ENCODE results near the gene C6orf136. TPM values are rescaled to one million over a fixed set of nuclear protein-coding genes. Genes with fewer than 3 reads are reported as not detected.
"Not testable (repeated sequence)": the region's sequence is repeated elsewhere in the genome, so short reads cannot be mapped to it uniquely, and the experiment has no call there.

The C6orf136 gene
- total RNA-seq, 2 experiments from 2014 or later = 32.5 to 33.9 TPM

GRCh38 chr6:30655743-30656094 lies 8.8 kb downstream of the C6orf136 start:
- DNase-seq = no peak
- H3K4me3 Mint-ChIP-seq = no peak overlapping the region
- peaks cover 2% of the 10 kb centered on the region for H3K4me1 Mint-ChIP-seq
- peaks cover 48% of the 10 kb centered on the region for H3K36me3 Mint-ChIP-seq
- H3K27me3 Mint-ChIP-seq = no peaks in the 10 kb centered on the region
- no peak for ATAC-seq
- CTCF ChIA-PET = interaction anchor here (1.8 kb wide), 1 partner anchor 17 kb away, joined by 10 read pairs; the partner anchor contains the start of gene DHX16
- H3K27ac Mint-ChIP-seq = no peak overlapping the region
- H3K9me3 Mint-ChIP-seq (ENCODE audit: low read depth) = no peaks in the 10 kb centered on the region

- no peaks in the 10 kb centered on the region for H3K9me3 Mint-ChIP-seq (ENCODE audit: low read depth)
- H3K36me3 Mint-ChIP-seq = peaks cover 45% of the 10 kb centered on the region
- CTCF ChIA-PET = interaction anchor here (0.9 to 1.8 kb wide), 2 partner anchors 9 to 16 kb away, joined by 3 to 10 read pairs; partner anchors contain the start of gene DHX16
- no peak for ATAC-seq
- no peaks in the 10 kb centered on the region for H3K27me3 Mint-ChIP-seq
- no peak overlapping the region for H3K4me3 Mint-ChIP-seq
- DNase-seq = no peak
- peaks cover 2% of the 10 kb centered on the region for H3K4me1 Mint-ChIP-seq
- H3K27ac Mint-ChIP-seq = no peak overlapping the region
Observed at GRCh38 chr6:30656513-30656912, 9.6 kb downstream of the C6orf136 start.

- peaks cover 2% of the 10 kb centered on the region for H3K4me1 Mint-ChIP-seq
- H3K4me3 Mint-ChIP-seq = no peak overlapping the region
- no peak for DNase-seq
- CTCF ChIA-PET = interaction anchor here (1.3 to 1.8 kb wide), 2 partner anchors 15 to 64 kb away, joined by 3 to 10 read pairs; partner anchors contain the start of gene DHX16
- ATAC-seq = no peak
- H3K27ac Mint-ChIP-seq = no peak overlapping the region
- H3K36me3 Mint-ChIP-seq = peaks cover 44% of the 10 kb centered on the region
- H3K9me3 Mint-ChIP-seq (ENCODE audit: low read depth) = no peaks in the 10 kb centered on the region
- no peaks in the 10 kb centered on the region for H3K27me3 Mint-ChIP-seq
Observed at GRCh38 chr6:30657454-30657853, 10.5 kb downstream of the C6orf136 start.

- H3K27ac Mint-ChIP-seq; H3K4me1 Mint-ChIP-seq; H3K4me3 Mint-ChIP-seq; H3K27me3 Mint-ChIP-seq; DNase-seq; ATAC-seq; H3K9me3 Mint-ChIP-seq (ENCODE audit: low read depth): not testable (repeated sequence)
- CTCF ChIA-PET = interaction anchor here (1.3 to 1.4 kb wide), 2 partner anchors 64 to 73 kb away, joined by 3 read pairs; no protein-coding TSS in a partner anchor
- peaks cover 46% of the 10 kb centered on the region for H3K36me3 Mint-ChIP-seq
Observed at GRCh38 chr6:30657922-30658321, 11.0 kb downstream of the C6orf136 start.

- no peak for DNase-seq
- H3K36me3 Mint-ChIP-seq = peaks cover 42% of the 10 kb centered on the region
- no peaks in the 10 kb centered on the region for H3K27me3 Mint-ChIP-seq
- no peak overlapping the region for H3K27ac Mint-ChIP-seq
- no peak overlapping the region for H3K4me3 Mint-ChIP-seq
- H3K4me1 Mint-ChIP-seq = peaks cover 8% of the 10 kb centered on the region
- CTCF ChIA-PET = interaction anchor here (0.7 to 23.7 kb wide), 7 partner anchors 7 to 124 kb away, joined by 3 to 936 read pairs (median 4); partner anchors contain the start of genes DHX16, FLOT1, MDC1 and MRPS18B
- H3K9me3 Mint-ChIP-seq (ENCODE audit: low read depth) = no peaks in the 10 kb centered on the region
- ATAC-seq = no peak
Observed at GRCh38 chr6:30664994-30665767, 18.2 kb downstream of the C6orf136 start.

GRCh38 chr6:30666300-30666699 lies 19.4 kb downstream of the C6orf136 start:
- peak; percentile 39 for ATAC-seq
- H3K36me3 Mint-ChIP-seq = peaks cover 46% of the 10 kb centered on the region
- DNase-seq = peak; percentile 48
- peaks cover 19% of the 10 kb centered on the region for H3K4me1 Mint-ChIP-seq
- H3K4me3 Mint-ChIP-seq; H3K9me3 Mint-ChIP-seq (ENCODE audit: low read depth); H3K27me3 Mint-ChIP-seq: not testable (repeated sequence)
- H3K27ac Mint-ChIP-seq = peak overlapping the region; percentile 48
- CTCF ChIA-PET = interaction anchor here (1.3 to 23.7 kb wide), 2 partner anchors 60 to 69 kb away, joined by 3 to 936 read pairs; partner anchors contain the start of genes FLOT1, MDC1 and TUBB

- H3K4me3 Mint-ChIP-seq = peak overlapping the region; percentile 94
- peaks cover 35% of the 10 kb centered on the region for H3K4me1 Mint-ChIP-seq
- DNase-seq = no peak
- ATAC-seq = no peak
- peaks cover 24% of the 10 kb centered on the region for H3K36me3 Mint-ChIP-seq
- no peaks in the 10 kb centered on the region for H3K9me3 Mint-ChIP-seq (ENCODE audit: low read depth)
- CTCF ChIA-PET = interaction anchor here (1.1 to 23.7 kb wide), 4 partner anchors 14 to 126 kb away, joined by 4 to 936 read pairs (median 6); partner anchors contain the start of genes FLOT1, MDC1 and TUBB
- no peak overlapping the region for H3K27ac Mint-ChIP-seq
- no peaks in the 10 kb centered on the region for H3K27me3 Mint-ChIP-seq
Observed at GRCh38 chr6:30670760-30671527, 24.0 kb downstream of the C6orf136 start.

GRCh38 chr6:30672445-30673253 lies 25.7 kb downstream of the C6orf136 start, which contains the start of gene DHX16:
TSS of gene DHX16 (minus strand) at chr6:30673006. CDS start at chr6:30672841, 165 bp downstream.
- peaks cover 33% of the 10 kb centered on the region for H3K36me3 Mint-ChIP-seq
- peaks cover 38% of the 10 kb centered on the region for H3K4me1 Mint-ChIP-seq
- no peaks in the 10 kb centered on the region for H3K9me3 Mint-ChIP-seq (ENCODE audit: low read depth)
- ATAC-seq (peak; percentile 85), DNase-seq (peak; percentile 95)
- H3K27ac Mint-ChIP-seq = peak within 1 kb of the TSS; percentile 79
- H3K27me3 Mint-ChIP-seq = no peaks in the 10 kb centered on the region
- CTCF ChIA-PET = interaction anchor here (0.7 to 23.7 kb wide), 28 partner anchors 8 to 219 kb away, joined by 3 to 936 read pairs (median 6); partner anchors contain the start of genes ABCF1, FLOT1, MDC1 and NRM
- H3K4me3 Mint-ChIP-seq = peak within 1 kb of the TSS; percentile 94

GRCh38 chr6:30676660-30677285 lies 29.8 kb downstream of the C6orf136 start:
- peaks cover 53% of the 10 kb centered on the region for H3K36me3 Mint-ChIP-seq
- H3K27me3 Mint-ChIP-seq = no peaks in the 10 kb centered on the region
- CTCF ChIA-PET = interaction anchor here (0.9 to 23.7 kb wide), 3 partner anchors 50 to 230 kb away, joined by 3 to 936 read pairs (median 4); partner anchors contain the start of genes FLOT1, MDC1 and TUBB
- H3K27ac Mint-ChIP-seq = no peak overlapping the region
- no peak overlapping the region for H3K4me3 Mint-ChIP-seq
- H3K4me1 Mint-ChIP-seq = peaks cover 44% of the 10 kb centered on the region
- no peaks in the 10 kb centered on the region for H3K9me3 Mint-ChIP-seq (ENCODE audit: low read depth)
- DNase-seq = no peak
- ATAC-seq = no peak

GRCh38 chr6:30678964-30679726 lies 32.2 kb downstream of the C6orf136 start:
- Mint-ChIP-seq H3K4me1 (peaks cover 33% of the 10 kb centered on the region), H3K36me3 (peaks cover 76% of the 10 kb centered on the region), H3K4me3 (peak overlapping the region; percentile 90), H3K27ac (peak overlapping the region; percentile 90), H3K9me3 (ENCODE audit: low read depth) (no peaks in the 10 kb centered on the region), H3K27me3 (no peaks in the 10 kb centered on the region)
- CTCF ChIA-PET = interaction anchor here (0.5 to 23.7 kb wide), 23 partner anchors 9 to 405 kb away, joined by 3 to 936 read pairs (median 4); partner anchors contain the start of genes ATAT1, FLOT1, IER3 and MDC1
- ATAC-seq (peak; percentile 56), DNase-seq (peak; percentile 94)

- no peak for ATAC-seq
- H3K27ac Mint-ChIP-seq = peak overlapping the region; percentile 90
- no peaks in the 10 kb centered on the region for H3K9me3 Mint-ChIP-seq (ENCODE audit: low read depth)
- CTCF ChIA-PET = interaction anchor here (0.7 to 23.7 kb wide), 10 partner anchors 8 to 199 kb away, joined by 3 to 936 read pairs (median 6); partner anchors contain the start of genes FLOT1, IER3, MDC1 and MRPS18B
- peak overlapping the region; percentile 90 for H3K4me3 Mint-ChIP-seq
- DNase-seq = peak; percentile 41
- no peaks in the 10 kb centered on the region for H3K27me3 Mint-ChIP-seq
- peaks cover 32% of the 10 kb centered on the region for H3K4me1 Mint-ChIP-seq
- peaks cover 78% of the 10 kb centered on the region for H3K36me3 Mint-ChIP-seq
Observed at GRCh38 chr6:30679765-30680535, 33.0 kb downstream of the C6orf136 start.
